Activated naive CD8-positive, alpha-beta T cell (primary cell): ENCODE measurements around the gene ATP11A.

Experiments
- H3K27ac Mint-ChIP-seq: one replicate; pipeline ENCODE4 v1.8.0; 2021; ENCODE audit warnings: mixed read lengths
- H3K27me3 Mint-ChIP-seq: one replicate; pipeline ENCODE4 v1.8.0; 2021; ENCODE audit warnings: mixed read lengths
- H3K36me3 Mint-ChIP-seq: one replicate; pipeline ENCODE4 v1.8.0; 2021; ENCODE audit warnings: mixed read lengths
- H3K4me1 Mint-ChIP-seq: one replicate; pipeline ENCODE4 v1.8.0; 2021; ENCODE audit warnings: low read depth, mixed read lengths
- H3K4me3 Mint-ChIP-seq: one replicate; pipeline ENCODE4 v1.8.0; 2021; ENCODE audit warnings: mild to moderate bottlenecking, mixed read lengths
- H3K9me3 Mint-ChIP-seq: one replicate; pipeline ENCODE4 v1.8.0; 2021; ENCODE audit warnings: low read depth, mixed read lengths

ATP11A gene

GRCh38 chr13:112768795-112769481, 79.1 kb downstream of the ATP11A start:
- Mint-ChIP-seq H3K27ac (peak overlapping the region; percentile 34), H3K9me3 (no peaks in the 10 kb centered on the region), H3K4me1 (peaks cover 23% of the 10 kb centered on the region), H3K36me3 (no peaks in the 10 kb centered on the region), H3K27me3 (no peaks in the 10 kb centered on the region), H3K4me3 (no peak overlapping the region)

GRCh38 chr13:112769615-112770014, 79.8 kb downstream of the ATP11A start:
- H3K9me3 Mint-ChIP-seq = no peaks in the 10 kb centered on the region
- no peak overlapping the region for H3K27ac Mint-ChIP-seq
- no peaks in the 10 kb centered on the region for H3K27me3 Mint-ChIP-seq
- H3K4me1 Mint-ChIP-seq = peaks cover 23% of the 10 kb centered on the region
- no peak overlapping the region for H3K4me3 Mint-ChIP-seq
- no peaks in the 10 kb centered on the region for H3K36me3 Mint-ChIP-seq

- Mint-ChIP-seq H3K4me3 (no peak overlapping the region), H3K27ac (no peak overlapping the region), H3K27me3 (no peaks in the 10 kb centered on the region), H3K4me1 (peaks cover 23% of the 10 kb centered on the region), H3K9me3 (no peaks in the 10 kb centered on the region), H3K36me3 (no peaks in the 10 kb centered on the region)
Observed at GRCh38 chr13:112770504-112770903, 80.7 kb downstream of the ATP11A start.

- Mint-ChIP-seq H3K4me3 (no peak overlapping the region), H3K27ac (no peak overlapping the region), H3K36me3 (no peaks in the 10 kb centered on the region), H3K9me3 (no peaks in the 10 kb centered on the region), H3K4me1 (peaks cover 15% of the 10 kb centered on the region), H3K27me3 (no peaks in the 10 kb centered on the region)
Observed at GRCh38 chr13:112771139-112771876, 81.5 kb downstream of the ATP11A start.

- H3K27me3 Mint-ChIP-seq = no peaks in the 10 kb centered on the region
- no peaks in the 10 kb centered on the region for H3K9me3 Mint-ChIP-seq
- no peak overlapping the region for H3K27ac Mint-ChIP-seq
- no peak overlapping the region for H3K4me3 Mint-ChIP-seq
- no peaks in the 10 kb centered on the region for H3K36me3 Mint-ChIP-seq
- peaks cover 12% of the 10 kb centered on the region for H3K4me1 Mint-ChIP-seq
Observed at GRCh38 chr13:112771877-112772538, 82.2 kb downstream of the ATP11A start.

GRCh38 chr13:112772539-112772909, 82.7 kb downstream of the ATP11A start:
- no peak overlapping the region for H3K4me3 Mint-ChIP-seq
- H3K27ac Mint-ChIP-seq = no peak overlapping the region
- no peaks in the 10 kb centered on the region for H3K9me3 Mint-ChIP-seq
- no peaks in the 10 kb centered on the region for H3K36me3 Mint-ChIP-seq
- no peaks in the 10 kb centered on the region for H3K27me3 Mint-ChIP-seq
- H3K4me1 Mint-ChIP-seq = peaks cover 11% of the 10 kb centered on the region

- Mint-ChIP-seq H3K9me3 (no peaks in the 10 kb centered on the region), H3K36me3 (no peaks in the 10 kb centered on the region), H3K4me3 (no peak overlapping the region), H3K27me3 (no peaks in the 10 kb centered on the region), H3K27ac (no peak overlapping the region), H3K4me1 (peaks cover 9% of the 10 kb centered on the region)
Observed at GRCh38 chr13:112772929-112773328, 83.1 kb downstream of the ATP11A start.

- Mint-ChIP-seq H3K27ac (no peak overlapping the region), H3K36me3 (no peaks in the 10 kb centered on the region), H3K9me3 (no peaks in the 10 kb centered on the region), H3K4me1 (peaks cover under 1% of the 10 kb centered on the region), H3K4me3 (no peak overlapping the region), H3K27me3 (no peaks in the 10 kb centered on the region)
Observed at GRCh38 chr13:112773601-112774447, 84.0 kb downstream of the ATP11A start.

- no peaks in the 10 kb centered on the region for H3K9me3 Mint-ChIP-seq
- no peaks in the 10 kb centered on the region for H3K36me3 Mint-ChIP-seq
- H3K27ac Mint-ChIP-seq = no peak overlapping the region
- H3K4me1 Mint-ChIP-seq = no peaks in the 10 kb centered on the region
- no peaks in the 10 kb centered on the region for H3K27me3 Mint-ChIP-seq
- H3K4me3 Mint-ChIP-seq = no peak overlapping the region
Observed at GRCh38 chr13:112774448-112774792, 84.6 kb downstream of the ATP11A start.

- no peaks in the 10 kb centered on the region for H3K36me3 Mint-ChIP-seq
- no peaks in the 10 kb centered on the region for H3K4me1 Mint-ChIP-seq
Observed at GRCh38 chr13:112774829-112775565, 85.2 kb downstream of the ATP11A start.

GRCh38 chr13:112775791-112776279, 86.0 kb downstream of the ATP11A start:
- no peak overlapping the region for H3K4me3 Mint-ChIP-seq
- H3K27me3 Mint-ChIP-seq = no peaks in the 10 kb centered on the region
- H3K36me3 Mint-ChIP-seq = no peaks in the 10 kb centered on the region
- H3K9me3 Mint-ChIP-seq = no peaks in the 10 kb centered on the region
- no peaks in the 10 kb centered on the region for H3K4me1 Mint-ChIP-seq
- no peak overlapping the region for H3K27ac Mint-ChIP-seq

More at GRCh38 chr13:112774829-112775565, 85.2 kb downstream of the ATP11A start:
- no peaks in the 10 kb centered on the region for H3K9me3 Mint-ChIP-seq
- H3K27ac Mint-ChIP-seq = no peak overlapping the region
- H3K4me3 Mint-ChIP-seq = no peak overlapping the region
- H3K27me3 Mint-ChIP-seq = no peaks in the 10 kb centered on the region

- H3K4me3 Mint-ChIP-seq = no peak overlapping the region
- no peak overlapping the region for H3K27ac Mint-ChIP-seq
- no peaks in the 10 kb centered on the region for H3K27me3 Mint-ChIP-seq
- H3K9me3 Mint-ChIP-seq = no peaks in the 10 kb centered on the region
- H3K36me3 Mint-ChIP-seq = no peaks in the 10 kb centered on the region
- H3K4me1 Mint-ChIP-seq = no peaks in the 10 kb centered on the region
Observed at GRCh38 chr13:112776354-112776753, 86.5 kb downstream of the ATP11A start.

GRCh38 chr13:112776971-112777370, 87.1 kb downstream of the ATP11A start:
- Mint-ChIP-seq H3K27me3 (no peaks in the 10 kb centered on the region), H3K27ac (no peak overlapping the region), H3K36me3 (no peaks in the 10 kb centered on the region), H3K4me1 (peaks cover 2% of the 10 kb centered on the region), H3K9me3 (no peaks in the 10 kb centered on the region), H3K4me3 (no peak overlapping the region)
